NB4 (cell line): ENCODE results near the gene MAFF.

ENCODE experiments used
- CTCF ChIP-seq: IDR thresholded peaks from one replicate; pipeline ENCODE4 v1.5.1; 2012; ENCODE audit warnings: low read depth, low read length
- MYC ChIP-seq: IDR thresholded peaks from 2 replicates; pipeline ENCODE4 v1.6.1; 2011; ENCODE audit warnings: low read depth, low read length
- POLR2A ChIP-seq: IDR thresholded peaks from 2 replicates; pipeline ENCODE4 v1.6.1; 2011; ENCODE audit warnings: mild to moderate bottlenecking; ENCODE audit not compliant: insufficient read length; ENCODE audit errors: extremely low read depth

- TF ChIP-seq MYC: no peak
- no peak for TF ChIP-seq POLR2A
- TF ChIP-seq CTCF: no peak
Observed at GRCh38 chr22:38221908-38222796, 20.4 kb downstream of the MAFF start.
